Midbrain (tissue), 1 donor: Measurements from ENCODE around the gene ADTRP.
A peak's percentile ranks its signal among the peaks of the same experiment; 100 is the strongest.

Source experiments
- DNase-seq: peaks from one replicate; lab custom pipeline; 2025; lab: John Stamatoyannopoulos, UW

The ADTRP gene

GRCh38 chr6:11773013-11773412 lies 5.6 kb downstream of the ADTRP start:
- DNase-seq, result no peak

GRCh38 chr6:11772109-11772825 lies 6.3 kb downstream of the ADTRP start:
- DNase-seq, result no peak

GRCh38 chr6:11771473-11772048 lies 7.0 kb downstream of the ADTRP start:
- DNase-seq, result no peak

DNA sequence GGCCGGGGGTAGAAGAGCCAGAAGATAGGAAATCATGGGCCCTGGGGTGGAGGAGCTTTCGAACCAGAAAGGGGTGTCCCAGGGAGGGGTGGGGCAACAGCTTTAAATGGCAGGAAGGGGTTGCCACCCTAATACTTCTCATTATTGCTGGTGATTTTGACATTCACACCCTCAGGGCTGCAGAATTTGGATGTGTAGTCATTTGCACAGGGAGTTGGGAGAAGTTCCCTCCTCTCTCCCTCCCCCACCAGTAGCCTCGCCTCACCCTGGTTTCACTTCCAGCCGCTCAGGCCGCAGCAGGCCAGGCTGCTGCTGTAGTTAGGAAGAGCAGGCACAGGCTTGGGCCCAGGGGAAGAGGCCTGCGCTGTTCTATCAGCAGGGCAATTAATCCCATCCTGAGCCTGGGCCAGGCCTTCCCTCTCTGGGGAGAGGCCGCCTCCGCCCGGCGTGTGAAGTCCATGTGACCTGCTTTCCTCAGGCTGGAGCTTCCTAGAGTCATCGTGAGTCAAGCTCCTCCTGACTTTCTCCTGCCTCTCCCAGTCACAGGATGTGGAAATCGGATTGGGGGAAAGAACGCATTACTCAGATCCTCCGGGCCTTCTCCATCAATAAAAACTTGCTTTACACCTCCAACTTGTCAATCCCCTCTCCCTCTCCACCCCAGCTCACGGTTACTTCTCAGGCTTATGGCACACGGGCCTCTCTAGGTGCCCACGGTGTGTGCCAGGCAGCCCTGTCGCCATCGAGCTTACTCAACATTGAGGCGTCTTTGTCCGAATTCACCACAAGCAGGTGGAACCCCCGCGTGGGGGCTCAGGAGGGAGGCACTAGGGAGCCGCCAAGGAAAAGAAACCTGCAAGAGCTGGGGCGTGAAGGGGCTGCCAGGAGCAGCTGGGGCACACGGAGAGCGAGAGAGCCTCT lies 7.8 kb downstream of the ADTRP start:
- peak; percentile 5 for DNase-seq

DNA sequence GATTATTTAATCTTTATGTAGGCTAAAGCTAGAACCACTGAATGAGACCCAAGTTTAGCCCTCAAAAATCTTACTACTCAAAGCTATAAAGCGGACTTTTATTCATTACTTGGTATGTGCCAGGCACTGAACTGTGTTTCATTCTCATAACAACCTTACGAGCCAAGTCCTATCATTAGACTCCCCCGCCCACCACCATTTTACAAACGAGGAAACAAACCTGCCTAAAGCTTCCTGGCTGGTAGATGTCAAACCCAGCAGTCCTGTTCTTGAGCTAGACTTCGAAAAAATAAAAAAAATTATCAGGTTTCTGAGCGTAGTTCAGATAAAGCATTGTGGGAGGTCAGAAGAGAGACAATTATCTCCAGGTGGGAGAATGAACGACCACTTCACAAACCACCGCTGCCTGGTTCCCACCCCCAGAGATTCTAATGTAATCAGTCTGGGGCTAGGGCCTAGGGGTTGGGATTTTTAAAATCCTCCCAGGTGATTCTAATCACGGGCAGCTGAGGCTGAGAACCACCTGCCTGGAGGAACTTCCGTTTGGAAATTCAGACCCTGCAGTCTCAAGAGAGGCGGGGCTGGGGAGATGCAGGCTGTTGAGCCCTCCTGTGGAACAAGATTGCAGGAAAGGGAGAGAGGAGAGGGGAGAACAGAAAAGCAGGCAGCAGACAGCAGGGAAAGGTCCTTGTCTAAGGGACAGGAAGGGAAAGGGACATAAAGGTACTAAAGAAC lies 8.6 kb downstream of the ADTRP start:
- no peak for DNase-seq

DNA sequence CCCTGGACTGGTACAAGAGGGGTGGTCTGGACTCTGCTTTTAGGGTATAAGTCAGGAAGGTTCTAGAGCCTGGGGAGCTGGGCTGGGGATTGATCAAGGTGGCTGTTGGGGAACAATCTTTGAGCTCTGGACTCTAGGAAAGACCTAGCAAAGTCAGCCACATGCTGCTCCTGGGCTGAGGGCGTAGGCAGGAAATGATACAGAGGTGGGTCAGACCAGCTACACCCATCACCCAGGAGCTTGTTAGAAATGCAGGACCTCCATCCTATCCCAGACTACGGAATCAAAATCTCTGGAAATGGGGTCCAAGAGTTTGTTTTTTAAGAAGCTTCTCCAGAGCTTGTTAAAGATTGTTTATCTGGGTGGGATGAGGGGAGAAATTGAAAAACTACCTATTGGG lies 9.4 kb downstream of the ADTRP start:
- no peak for DNase-seq

DNA sequence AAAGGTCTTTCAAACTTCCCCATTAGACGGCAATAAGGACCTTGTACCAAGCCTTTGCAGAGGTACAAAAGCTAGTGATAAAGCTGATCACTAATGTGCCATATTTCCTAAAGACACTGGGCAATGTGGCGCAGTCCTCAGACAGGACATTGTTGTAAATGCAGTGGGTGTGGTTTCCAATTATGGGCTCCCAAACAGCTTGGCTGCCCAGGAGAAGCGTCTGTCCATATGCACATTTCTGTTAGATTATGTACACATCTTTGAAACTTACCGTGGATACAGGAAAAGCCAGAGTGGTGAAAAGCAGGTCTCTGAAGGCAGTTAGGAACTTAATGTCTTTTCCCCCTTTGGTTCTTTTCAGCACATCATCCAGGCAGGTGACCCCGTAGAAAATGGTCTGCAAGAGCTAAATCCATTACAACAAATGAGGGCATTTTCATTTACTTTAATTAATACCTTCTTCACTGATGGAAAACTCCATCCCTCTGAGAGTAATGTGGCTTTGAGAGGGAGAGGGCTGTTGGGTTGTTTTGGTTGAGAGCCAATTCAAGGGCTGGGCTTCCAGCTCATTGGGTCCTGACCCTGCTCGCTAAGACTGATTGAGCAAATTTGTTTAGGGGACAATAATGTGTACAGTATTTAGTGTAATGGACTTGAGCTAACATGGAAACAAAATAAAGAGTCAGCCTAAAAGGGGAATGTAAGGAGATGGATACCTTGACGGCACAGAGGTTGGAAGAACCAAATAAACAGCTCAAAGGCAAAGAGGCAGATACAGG lies 10.4 kb downstream of the ADTRP start:
- DNase-seq, result no peak

DNA sequence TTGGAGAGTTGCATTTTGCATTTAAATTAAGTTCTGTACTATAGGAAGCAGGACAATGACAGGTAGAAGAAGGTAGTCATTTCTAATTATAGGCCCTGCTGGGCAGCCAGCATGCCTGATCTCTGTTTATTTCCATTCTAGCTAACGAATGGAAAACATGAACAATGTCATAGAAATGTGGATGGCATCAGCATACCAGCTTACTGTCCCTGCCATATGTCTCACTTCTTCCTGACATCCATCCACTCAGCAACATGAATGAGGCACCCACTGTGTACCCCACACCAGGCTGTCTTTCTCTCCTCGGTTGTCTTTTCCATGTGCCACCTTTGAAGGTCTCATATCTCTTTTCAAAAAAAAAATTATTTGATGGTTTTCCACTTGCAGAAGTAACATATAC lies 11.1 kb downstream of the ADTRP start:
- no peak for DNase-seq

DNA sequence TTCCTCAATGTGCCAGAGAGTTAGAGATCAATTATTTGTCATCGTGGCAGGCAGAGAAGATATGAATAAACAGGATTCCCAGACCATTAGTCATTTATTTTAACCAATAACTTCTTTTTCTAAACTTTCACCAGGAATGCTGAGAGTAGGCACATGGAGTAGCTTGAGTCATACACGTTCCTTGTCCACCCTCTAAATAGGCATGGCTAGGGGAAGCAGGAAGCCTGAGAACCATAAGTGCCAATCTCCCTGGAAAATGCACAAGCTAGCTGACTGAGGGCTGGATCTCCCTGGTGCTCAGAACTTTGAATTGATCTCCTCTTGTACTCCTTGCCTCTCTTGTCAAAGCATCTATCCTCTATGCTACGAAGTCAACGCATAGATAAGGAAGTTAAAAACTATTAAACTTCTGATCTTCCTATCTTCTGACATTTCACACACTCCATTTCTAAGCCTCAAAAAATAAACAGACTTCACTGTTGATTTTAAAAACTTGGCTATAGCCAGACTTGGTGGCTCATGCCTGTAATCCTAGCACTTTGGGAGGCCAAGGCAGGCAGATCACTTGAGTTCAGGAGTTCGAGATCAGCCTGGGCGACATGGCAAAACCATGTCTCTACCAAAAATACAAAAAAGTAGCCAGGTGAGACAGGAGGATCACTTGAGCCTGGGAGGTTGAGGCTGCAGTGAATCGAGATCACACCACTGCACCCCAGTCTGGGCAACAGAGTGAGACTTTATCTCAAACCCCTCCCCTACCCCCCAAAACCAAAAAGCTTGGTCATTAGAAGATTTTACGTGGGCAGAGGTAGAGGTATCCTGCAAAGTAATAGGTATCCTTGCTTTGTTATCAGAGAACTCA lies 11.8 kb downstream of the ADTRP start:
- DNase-seq, result no peak

DNA sequence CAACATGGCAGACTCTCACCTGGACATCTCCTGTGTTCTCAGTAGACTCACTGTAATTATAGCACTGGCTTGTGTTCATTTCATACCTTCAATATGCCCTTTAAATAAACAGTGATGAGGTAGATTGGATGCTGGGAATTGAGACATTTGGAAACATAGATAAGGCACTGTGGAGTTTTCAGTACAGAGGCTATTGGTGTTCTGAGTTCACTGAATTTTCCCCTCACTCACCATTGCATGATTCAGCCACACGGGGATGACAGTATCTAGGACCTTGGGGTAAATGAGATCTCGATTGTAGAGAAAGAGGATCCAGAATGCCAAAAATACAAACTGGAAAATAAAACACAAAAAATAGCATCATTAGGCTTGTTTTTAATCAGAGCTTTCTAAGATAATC lies 12.6 kb downstream of the ADTRP start:
- no peak for DNase-seq

DNA sequence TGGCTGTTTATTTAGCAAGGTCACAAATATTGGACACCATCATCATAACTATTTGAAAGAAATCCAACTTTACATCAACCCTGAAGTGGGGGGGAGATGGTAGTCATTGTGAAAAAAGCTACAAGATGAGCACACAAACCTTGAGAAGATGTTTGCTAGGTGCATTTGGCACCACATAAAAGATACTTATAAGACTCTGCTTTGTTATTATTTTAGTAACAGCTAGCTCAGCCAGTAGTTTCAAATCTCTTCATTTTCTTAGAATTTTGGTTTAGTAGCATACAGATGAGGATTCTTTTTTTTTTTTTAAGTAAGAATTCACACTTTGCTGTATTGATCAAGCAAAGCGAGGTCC lies 14.4 kb downstream of the ADTRP start:
- no peak for DNase-seq

- no peak for DNase-seq
These were observed 14.9 kb downstream of the ADTRP start for GRCh38 chr6:11763460-11764249.

GRCh38 chr6:11762794-11763459 lies 15.7 kb downstream of the ADTRP start:
- DNase-seq, result no peak

GRCh38 chr6:11761744-11762620 lies 16.6 kb downstream of the ADTRP start:
- no peak for DNase-seq

DNA sequence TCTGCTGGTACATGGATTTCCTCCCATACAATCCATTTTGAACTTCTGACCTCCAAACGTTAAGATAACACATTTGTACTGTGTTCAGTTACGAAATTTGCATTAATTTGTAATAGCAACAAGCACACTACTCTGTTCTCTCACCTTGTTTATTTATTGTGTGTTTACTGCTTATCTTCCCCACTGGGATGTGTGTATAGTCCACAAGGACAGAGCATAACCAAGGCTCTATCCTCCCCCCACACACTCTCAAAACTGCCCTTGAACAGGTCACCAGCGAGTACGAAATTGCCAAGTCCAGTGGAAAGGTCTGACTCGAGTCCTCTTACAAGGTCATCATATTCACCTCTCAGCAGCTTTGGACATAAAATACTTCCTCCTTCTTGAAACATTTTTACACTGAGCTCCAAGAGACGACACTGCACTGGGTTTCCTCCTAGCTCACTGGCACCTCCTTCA lies 18.6 kb downstream of the ADTRP start:
- no peak for DNase-seq

DNA sequence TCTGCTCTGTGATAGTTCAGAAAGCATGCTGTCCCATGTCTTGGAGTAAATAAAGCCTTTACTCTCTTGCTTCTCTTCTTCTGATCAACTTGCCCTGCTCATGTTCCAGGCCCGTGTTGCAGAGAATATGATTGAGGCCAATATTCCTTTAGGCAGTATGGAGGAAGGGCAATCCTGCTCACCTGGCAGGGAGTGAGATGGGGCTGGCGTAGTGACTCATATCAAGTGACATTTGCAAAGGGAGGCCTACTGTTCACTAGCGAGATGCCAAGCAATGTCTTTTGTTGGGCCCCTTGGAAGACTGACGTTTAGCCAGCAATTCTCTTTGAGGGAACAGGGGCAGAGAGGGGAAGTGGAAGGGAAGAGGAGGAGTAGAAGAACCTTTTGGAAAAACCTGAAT lies 19.7 kb downstream of the ADTRP start:
- DNase-seq, result no peak

- no peak for DNase-seq
These were observed 21.9 kb downstream of the ADTRP start for GRCh38 chr6:11756726-11757125.

GRCh38 chr6:11756292-11756691 lies 22.3 kb downstream of the ADTRP start:
- no peak for DNase-seq
